ENCODE measurements around the gene JAZF1. TPM values are rescaled to one million over a fixed set of nuclear protein-coding genes. Genes with fewer than 3 reads are reported as not detected.
"Not testable (repeated sequence)": the region's sequence is repeated elsewhere in the genome, so short reads cannot be mapped to it uniquely, and the experiment has no call there.

JAZF1 gene
- total and polyA plus RNA-seq, 3 experiments from 2014 or later, result 3.2 to 5.1 (median 4.9) TPM

GRCh38 chr7:28018020-28018419 lies 162.6 kb downstream of the JAZF1 start:
- no peak overlapping the region for H3K4me3 Mint-ChIP-seq
- no peak overlapping the region for H3K27ac ChIP-seq (ENCODE audit: low read depth, low read length)
- peaks cover 6 to 8% (median 7%) of the 10 kb centered on the region in 3 donors for H3K4me1 Mint-ChIP-seq
- H3K27me3 Mint-ChIP-seq, result peaks cover 0 to 3% of the 10 kb centered on the region in 2 donors
- no peaks in the 10 kb centered on the region for H3K4me1 ChIP-seq (ENCODE audit: insufficient read depth, low read length)
- no peak for DNase-seq
- H3K27me3 ChIP-seq (ENCODE audit: insufficient read depth, low read length, poor library complexity, severe bottlenecking), result no peaks in the 10 kb centered on the region
- ChIA-PET POLR2A (no interaction called here), CTCF (no interaction called here)
- H3K9me3 ChIP-seq (ENCODE audit: low read length), result no peaks in the 10 kb centered on the region
- peak overlapping the region in 1 of 8 donors; percentile 89 for H3K27ac Mint-ChIP-seq
- H3K36me3 Mint-ChIP-seq, result peaks cover 3 to 16% (median 13%) of the 10 kb centered on the region in 3 donors
- H3K9me3 Mint-ChIP-seq, result no peaks in the 10 kb centered on the region
- no peaks in the 10 kb centered on the region for H3K36me3 ChIP-seq (ENCODE audit: insufficient read depth, low read length)
- H3K4me3 ChIP-seq (ENCODE audit: low read length), result no peak overlapping the region

GRCh38 chr7:28017372-28017771 lies 163.2 kb downstream of the JAZF1 start:
- ChIA-PET CTCF (no interaction called here), POLR2A (no interaction called here)
- Histone ChIP-seq H3K27ac (ENCODE audit: low read depth, low read length) (no peak overlapping the region), H3K4me1 (ENCODE audit: insufficient read depth, low read length) (no peaks in the 10 kb centered on the region), H3K4me3 (ENCODE audit: low read length) (no peak overlapping the region), H3K36me3 (ENCODE audit: insufficient read depth, low read length) (no peaks in the 10 kb centered on the region), H3K27me3 (ENCODE audit: insufficient read depth, low read length, poor library complexity, severe bottlenecking) (no peaks in the 10 kb centered on the region), H3K9me3 (ENCODE audit: low read length) (no peaks in the 10 kb centered on the region)
- Mint-ChIP-seq H3K27ac (no peak overlapping the region), H3K4me3 (no peak overlapping the region), H3K27me3 (peaks cover 0 to 3% of the 10 kb centered on the region in 2 donors), H3K4me1 (peaks cover 6 to 8% (median 7%) of the 10 kb centered on the region in 3 donors), H3K36me3 (peaks cover 3 to 16% (median 13%) of the 10 kb centered on the region in 3 donors), H3K9me3 (no peaks in the 10 kb centered on the region)
- DNase-seq, result no peak

- Mint-ChIP-seq H3K9me3 (no peaks in the 10 kb centered on the region), H3K4me3 (no peak overlapping the region), H3K27me3 (peaks cover 0 to 3% of the 10 kb centered on the region in 2 donors), H3K27ac (peak overlapping the region in 2 of 8 donors; percentile 28 to 62), H3K4me1 (peaks cover 5 to 8% (median 7%) of the 10 kb centered on the region in 3 donors), H3K36me3 (peaks cover 3 to 16% (median 16%) of the 10 kb centered on the region in 3 donors)
- H3K27me3 ChIP-seq (ENCODE audit: insufficient read depth, low read length, poor library complexity, severe bottlenecking), result no peaks in the 10 kb centered on the region
- no peaks in the 10 kb centered on the region for H3K9me3 ChIP-seq (ENCODE audit: low read length)
- no peak overlapping the region for H3K4me3 ChIP-seq (ENCODE audit: low read length)
- H3K27ac ChIP-seq (ENCODE audit: low read depth, low read length), result no peak overlapping the region
- DNase-seq, result no peak
- ChIA-PET CTCF (no interaction called here), POLR2A (no interaction called here)
- H3K4me1 ChIP-seq (ENCODE audit: insufficient read depth, low read length), result no peaks in the 10 kb centered on the region
- H3K36me3 ChIP-seq (ENCODE audit: insufficient read depth, low read length), result no peaks in the 10 kb centered on the region
Observed at GRCh38 chr7:28016297-28016696, 164.3 kb downstream of the JAZF1 start.

GRCh38 chr7:28015169-28015568 lies 165.4 kb downstream of the JAZF1 start:
- Histone ChIP-seq H3K36me3 (ENCODE audit: insufficient read depth, low read length) (no peaks in the 10 kb centered on the region), H3K9me3 (ENCODE audit: low read length) (no peaks in the 10 kb centered on the region), H3K4me3 (ENCODE audit: low read length) (no peak overlapping the region), H3K27ac (ENCODE audit: low read depth, low read length) (no peak overlapping the region), H3K4me1 (ENCODE audit: insufficient read depth, low read length) (no peaks in the 10 kb centered on the region), H3K27me3 (ENCODE audit: insufficient read depth, low read length, poor library complexity, severe bottlenecking) (no peaks in the 10 kb centered on the region)
- ChIA-PET CTCF (interaction anchor here (0.9 kb wide), 1 partner anchor 819 kb away, joined by 3 read pairs; no protein-coding TSS in a partner anchor), POLR2A (no interaction called here)
- Mint-ChIP-seq H3K9me3 (no peaks in the 10 kb centered on the region), H3K27ac (no peak overlapping the region), H3K4me3 (no peak overlapping the region), H3K4me1 (peaks cover 2 to 8% (median 2%) of the 10 kb centered on the region in 3 donors), H3K36me3 (peaks cover 3 to 17% (median 16%) of the 10 kb centered on the region in 3 donors), H3K27me3 (peaks cover 0 to 3% of the 10 kb centered on the region in 2 donors)
- no peak for DNase-seq

GRCh38 chr7:28014340-28014739 lies 166.3 kb downstream of the JAZF1 start:
- CTCF ChIA-PET; H3K4me1 ChIP-seq (ENCODE audit: insufficient read depth, low read length); H3K4me1 Mint-ChIP-seq; DNase-seq; H3K4me3 Mint-ChIP-seq; POLR2A ChIA-PET; H3K27me3 Mint-ChIP-seq; H3K4me3 ChIP-seq (ENCODE audit: low read length); H3K9me3 ChIP-seq (ENCODE audit: low read length); H3K27me3 ChIP-seq (ENCODE audit: insufficient read depth, low read length, poor library complexity, severe bottlenecking); H3K9me3 Mint-ChIP-seq; H3K27ac ChIP-seq (ENCODE audit: low read depth, low read length); H3K36me3 ChIP-seq (ENCODE audit: insufficient read depth, low read length): not testable (repeated sequence)
- peak overlapping the region in 1 of 8 donors; percentile 29 for H3K27ac Mint-ChIP-seq
- peaks cover 3 to 17% (median 16%) of the 10 kb centered on the region in 3 donors for H3K36me3 Mint-ChIP-seq

GRCh38 chr7:28013441-28013840 lies 167.2 kb downstream of the JAZF1 start:
- no peaks in the 10 kb centered on the region for H3K9me3 ChIP-seq (ENCODE audit: low read length)
- no peaks in the 10 kb centered on the region for H3K36me3 ChIP-seq (ENCODE audit: insufficient read depth, low read length)
- DNase-seq, result no peak
- no peaks in the 10 kb centered on the region for H3K27me3 ChIP-seq (ENCODE audit: insufficient read depth, low read length, poor library complexity, severe bottlenecking)
- no peak overlapping the region for H3K27ac ChIP-seq (ENCODE audit: low read depth, low read length)
- H3K4me1 Mint-ChIP-seq, result peaks cover 3 to 16% (median 3%) of the 10 kb centered on the region in 3 donors
- no peak overlapping the region for H3K4me3 ChIP-seq (ENCODE audit: low read length)
- no peak overlapping the region for H3K4me3 Mint-ChIP-seq
- no peaks in the 10 kb centered on the region for H3K4me1 ChIP-seq (ENCODE audit: insufficient read depth, low read length)
- H3K27me3 Mint-ChIP-seq, result peaks cover 0 to 3% of the 10 kb centered on the region in 2 donors
- CTCF ChIA-PET, result no interaction called here
- POLR2A ChIA-PET, result no interaction called here
- H3K36me3 Mint-ChIP-seq, result peaks cover 3 to 17% (median 16%) of the 10 kb centered on the region in 3 donors
- H3K9me3 Mint-ChIP-seq, result no peaks in the 10 kb centered on the region
- H3K27ac Mint-ChIP-seq, result peak overlapping the region in 1 of 8 donors; percentile 70

- Histone ChIP-seq H3K36me3 (ENCODE audit: insufficient read depth, low read length) (no peaks in the 10 kb centered on the region), H3K9me3 (ENCODE audit: low read length) (no peaks in the 10 kb centered on the region), H3K4me1 (ENCODE audit: insufficient read depth, low read length) (no peaks in the 10 kb centered on the region), H3K27ac (ENCODE audit: low read depth, low read length) (no peak overlapping the region), H3K4me3 (ENCODE audit: low read length) (no peak overlapping the region), H3K27me3 (ENCODE audit: insufficient read depth, low read length, poor library complexity, severe bottlenecking) (no peaks in the 10 kb centered on the region)
- Mint-ChIP-seq H3K36me3 (peaks cover 2 to 16% (median 14%) of the 10 kb centered on the region in 3 donors), H3K4me1 (peaks cover 3 to 19% (median 4%) of the 10 kb centered on the region in 3 donors), H3K27ac (no peak overlapping the region), H3K4me3 (no peak overlapping the region), H3K9me3 (no peaks in the 10 kb centered on the region), H3K27me3 (peaks cover 0 to 2% of the 10 kb centered on the region in 2 donors)
- CTCF ChIA-PET, result no interaction called here
- DNase-seq, result no peak
- POLR2A ChIA-PET, result no interaction called here
Observed at GRCh38 chr7:28013019-28013418, 167.6 kb downstream of the JAZF1 start.

- Histone ChIP-seq H3K4me3 (ENCODE audit: low read length) (no peak overlapping the region), H3K27me3 (ENCODE audit: insufficient read depth, low read length, poor library complexity, severe bottlenecking) (no peaks in the 10 kb centered on the region), H3K4me1 (ENCODE audit: insufficient read depth, low read length) (peaks cover 4% of the 10 kb centered on the region), H3K36me3 (ENCODE audit: insufficient read depth, low read length) (no peaks in the 10 kb centered on the region), H3K27ac (ENCODE audit: low read depth, low read length) (no peak overlapping the region), H3K9me3 (ENCODE audit: low read length) (no peaks in the 10 kb centered on the region)
- CTCF ChIA-PET, result no interaction called here
- Mint-ChIP-seq H3K27me3 (no peaks in the 10 kb centered on the region), H3K36me3 (peaks cover 0 to 8% (median 0%) of the 10 kb centered on the region in 3 donors), H3K4me1 (peaks cover 9 to 30% (median 19%) of the 10 kb centered on the region in 3 donors), H3K9me3 (no peaks in the 10 kb centered on the region), H3K27ac (no peak overlapping the region), H3K4me3 (no peak overlapping the region)
- POLR2A ChIA-PET, result no interaction called here
- no peak for DNase-seq
Observed at GRCh38 chr7:28008911-28009310, 171.7 kb downstream of the JAZF1 start.
